GM12875 (cell line): ENCODE data around the gene AATK.

ENCODE experiments used
- H3K4me3 ChIP-seq: one replicate; pipeline ENCODE4 v1.5.1; 2011; ENCODE audit warnings: low read depth, low read length, control low read depth
- TF ChIP-seq, protein P1 (sequence below): IDR thresholded peaks from 2 replicates; pipeline ENCODE4 v1.5.1; 2011; ENCODE audit warnings: low read depth, mild to moderate bottlenecking, control low read depth, inconsistent platforms, low read length, moderate library complexity, borderline replicate concordance; ENCODE audit not compliant: insufficient read depth

AATK gene

GRCh38 chr17:81200695-81201580 lies 34.9 kb upstream of the AATK start:
- TF ChIP-seq, protein P1, sequence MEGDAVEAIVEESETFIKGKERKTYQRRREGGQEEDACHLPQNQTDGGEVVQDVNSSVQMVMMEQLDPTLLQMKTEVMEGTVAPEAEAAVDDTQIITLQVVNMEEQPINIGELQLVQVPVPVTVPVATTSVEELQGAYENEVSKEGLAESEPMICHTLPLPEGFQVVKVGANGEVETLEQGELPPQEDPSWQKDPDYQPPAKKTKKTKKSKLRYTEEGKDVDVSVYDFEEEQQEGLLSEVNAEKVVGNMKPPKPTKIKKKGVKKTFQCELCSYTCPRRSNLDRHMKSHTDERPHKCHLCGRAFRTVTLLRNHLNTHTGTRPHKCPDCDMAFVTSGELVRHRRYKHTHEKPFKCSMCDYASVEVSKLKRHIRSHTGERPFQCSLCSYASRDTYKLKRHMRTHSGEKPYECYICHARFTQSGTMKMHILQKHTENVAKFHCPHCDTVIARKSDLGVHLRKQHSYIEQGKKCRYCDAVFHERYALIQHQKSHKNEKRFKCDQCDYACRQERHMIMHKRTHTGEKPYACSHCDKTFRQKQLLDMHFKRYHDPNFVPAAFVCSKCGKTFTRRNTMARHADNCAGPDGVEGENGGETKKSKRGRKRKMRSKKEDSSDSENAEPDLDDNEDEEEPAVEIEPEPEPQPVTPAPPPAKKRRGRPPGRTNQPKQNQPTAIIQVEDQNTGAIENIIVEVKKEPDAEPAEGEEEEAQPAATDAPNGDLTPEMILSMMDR: peak; percentile 50; the same call in 1 of the 2 replicates
- no peak overlapping the region for H3K4me3 ChIP-seq

- TF ChIP-seq, protein P1: no peak
- H3K4me3 ChIP-seq: no peak overlapping the region
These were observed 34.2 kb upstream of the AATK start for GRCh38 chr17:81200201-81200600.

DNA sequence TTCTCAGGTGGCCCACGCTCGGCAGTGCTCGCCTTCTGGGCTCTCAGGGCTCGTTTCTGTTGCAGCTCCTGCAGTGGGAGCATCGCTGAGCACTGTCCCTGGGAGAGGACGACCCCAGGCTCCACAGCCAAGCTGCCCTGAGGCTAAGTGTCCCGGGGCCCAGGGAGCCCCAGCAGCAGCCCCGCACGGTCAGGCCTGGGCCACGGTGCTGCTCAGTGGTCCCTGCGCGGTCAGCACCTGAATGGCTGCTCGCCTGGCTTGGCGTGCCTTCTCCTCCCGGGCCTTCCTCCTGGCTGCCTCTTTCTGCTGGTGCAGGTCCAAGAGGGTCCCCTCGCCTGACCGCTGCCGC lies 33.4 kb upstream of the AATK start:
- TF ChIP-seq, protein P1: no peak
- H3K4me3 ChIP-seq: no peak overlapping the region

GRCh38 chr17:81198826-81199481 lies 32.9 kb upstream of the AATK start:
- TF ChIP-seq, protein P1: no peak
- H3K4me3 ChIP-seq: no peak overlapping the region

GRCh38 chr17:81197831-81198490 lies 31.9 kb upstream of the AATK start:
- TF ChIP-seq, protein P1: no peak
- H3K4me3 ChIP-seq: no peak overlapping the region

DNA sequence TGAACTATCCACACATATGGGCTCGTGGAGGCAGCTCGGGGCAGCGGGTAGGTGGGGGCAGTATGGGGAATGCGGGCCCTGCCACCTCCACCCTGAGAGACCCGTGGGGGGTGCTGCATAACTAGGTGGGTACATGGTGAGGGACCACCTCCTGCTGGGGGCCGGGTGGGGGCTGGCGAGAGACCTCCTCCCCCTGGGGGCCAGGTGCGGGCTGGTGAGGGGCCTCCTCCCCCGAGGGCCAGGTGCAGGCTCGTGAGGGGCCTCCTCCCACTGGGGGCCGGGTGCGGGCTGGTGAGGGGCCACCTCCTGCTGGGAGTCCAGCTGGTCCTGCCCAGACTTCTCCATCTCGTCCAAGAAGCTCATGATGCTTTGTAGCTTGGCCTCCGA lies 31.4 kb upstream of the AATK start:
- TF ChIP-seq, protein P1: no peak
- H3K4me3 ChIP-seq: no peak overlapping the region
